Measurements from ENCODE around the gene JOSD1.

The JOSD1 gene

GRCh38 chr22:38698407-38699094, 2.2 kb downstream of the JOSD1 start:
- no peak for TF ChIP-seq GATA3 (IDR thresholded peaks at IDR 0.05; ENCODE audit: low read depth, low read length)

- TF ChIP-seq GATA2 (IDR thresholded peaks at IDR 0.05; ENCODE audit: low read depth, low read length) (no peak), GATA3 (IDR thresholded peaks at IDR 0.05; ENCODE audit: low read depth, low read length) (no peak)
Measured at GRCh38 chr22:38697425-38698089, 3.2 kb downstream of the JOSD1 start.

GRCh38 chr22:38696606-38697424, 3.9 kb downstream of the JOSD1 start:
- no peak for TF ChIP-seq GATA3 (IDR thresholded peaks at IDR 0.05; ENCODE audit: low read depth, low read length)
- TF ChIP-seq GATA2 (IDR thresholded peaks at IDR 0.05; ENCODE audit: low read depth, low read length): no peak

- no peak for TF ChIP-seq GATA2 (IDR thresholded peaks at IDR 0.05; ENCODE audit: low read depth, low read length)
- no peak for TF ChIP-seq GATA3 (IDR thresholded peaks at IDR 0.05; ENCODE audit: low read depth, low read length)
Measured at GRCh38 chr22:38694940-38695339, 5.8 kb downstream of the JOSD1 start.

GRCh38 chr22:38694049-38694448, 6.7 kb downstream of the JOSD1 start:
- TF ChIP-seq GATA3 (IDR thresholded peaks at IDR 0.05; ENCODE audit: low read depth, low read length) (no peak), GATA2 (IDR thresholded peaks at IDR 0.05; ENCODE audit: low read depth, low read length) (no peak)

- TF ChIP-seq GATA3 (IDR thresholded peaks at IDR 0.05; ENCODE audit: low read depth, low read length) (no peak), GATA2 (IDR thresholded peaks at IDR 0.05; ENCODE audit: low read depth, low read length) (no peak)
Measured at GRCh38 chr22:38689651-38690050, 11.1 kb downstream of the JOSD1 start.

GRCh38 chr22:38685761-38686160, 15.0 kb downstream of the JOSD1 start:
- TF ChIP-seq GATA3 (IDR thresholded peaks at IDR 0.05; ENCODE audit: low read depth, low read length) (no peak), GATA2 (IDR thresholded peaks at IDR 0.05; ENCODE audit: low read depth, low read length) (no peak)

GRCh38 chr22:38684895-38685294, 15.8 kb downstream of the JOSD1 start:
- TF ChIP-seq GATA3 (IDR thresholded peaks at IDR 0.05; ENCODE audit: low read depth, low read length) (no peak), GATA2 (IDR thresholded peaks at IDR 0.05; ENCODE audit: low read depth, low read length) (no peak)

- TF ChIP-seq GATA2 (IDR thresholded peaks at IDR 0.05; ENCODE audit: low read depth, low read length) (no peak), GATA3 (IDR thresholded peaks at IDR 0.05; ENCODE audit: low read depth, low read length) (no peak)
Measured at GRCh38 chr22:38681582-38682335, 19.0 kb downstream of the JOSD1 start, which contains the start of gene TOMM22. Gene TOMM22, plus strand, starts transcription at chr22:38681957. Its CDS starts 22 bp downstream, at chr22:38681979.

- no peak for TF ChIP-seq GATA3 (IDR thresholded peaks at IDR 0.05; ENCODE audit: low read depth, low read length)
- TF ChIP-seq GATA2 (IDR thresholded peaks at IDR 0.05; ENCODE audit: low read depth, low read length): no peak
Measured at GRCh38 chr22:38675833-38676232, 24.9 kb downstream of the JOSD1 start.

GRCh38 chr22:38674888-38675287, 25.9 kb downstream of the JOSD1 start:
- TF ChIP-seq GATA3 (IDR thresholded peaks at IDR 0.05; ENCODE audit: low read depth, low read length) (no peak), GATA2 (IDR thresholded peaks at IDR 0.05; ENCODE audit: low read depth, low read length) (no peak)

- TF ChIP-seq GATA2 (IDR thresholded peaks at IDR 0.05; ENCODE audit: low read depth, low read length): no peak
- no peak for TF ChIP-seq GATA3 (IDR thresholded peaks at IDR 0.05; ENCODE audit: low read depth, low read length)
Measured at GRCh38 chr22:38657045-38657909, 43.5 kb downstream of the JOSD1 start.
